ENCODE data around the gene VIT.

DNA sequence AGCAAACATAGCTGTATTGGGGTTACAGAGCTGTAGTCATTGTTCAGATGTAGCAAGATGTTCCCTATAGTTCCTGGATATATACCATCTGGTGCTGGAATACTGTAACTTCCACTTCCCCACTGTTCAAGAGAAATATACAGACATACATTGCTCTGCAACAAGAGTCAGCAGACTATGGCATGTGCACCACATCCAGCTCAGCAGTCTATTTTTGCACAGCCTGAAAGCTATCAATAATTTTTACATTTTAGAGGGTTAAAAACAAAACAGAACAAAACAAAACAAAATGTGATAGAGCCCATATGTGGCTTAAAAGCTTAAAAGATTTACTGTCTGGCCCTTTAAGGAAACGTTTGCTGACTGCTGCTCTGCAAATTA, 31.8 kb upstream of the VIT start:
- TF ChIP-seq, protein P1, sequence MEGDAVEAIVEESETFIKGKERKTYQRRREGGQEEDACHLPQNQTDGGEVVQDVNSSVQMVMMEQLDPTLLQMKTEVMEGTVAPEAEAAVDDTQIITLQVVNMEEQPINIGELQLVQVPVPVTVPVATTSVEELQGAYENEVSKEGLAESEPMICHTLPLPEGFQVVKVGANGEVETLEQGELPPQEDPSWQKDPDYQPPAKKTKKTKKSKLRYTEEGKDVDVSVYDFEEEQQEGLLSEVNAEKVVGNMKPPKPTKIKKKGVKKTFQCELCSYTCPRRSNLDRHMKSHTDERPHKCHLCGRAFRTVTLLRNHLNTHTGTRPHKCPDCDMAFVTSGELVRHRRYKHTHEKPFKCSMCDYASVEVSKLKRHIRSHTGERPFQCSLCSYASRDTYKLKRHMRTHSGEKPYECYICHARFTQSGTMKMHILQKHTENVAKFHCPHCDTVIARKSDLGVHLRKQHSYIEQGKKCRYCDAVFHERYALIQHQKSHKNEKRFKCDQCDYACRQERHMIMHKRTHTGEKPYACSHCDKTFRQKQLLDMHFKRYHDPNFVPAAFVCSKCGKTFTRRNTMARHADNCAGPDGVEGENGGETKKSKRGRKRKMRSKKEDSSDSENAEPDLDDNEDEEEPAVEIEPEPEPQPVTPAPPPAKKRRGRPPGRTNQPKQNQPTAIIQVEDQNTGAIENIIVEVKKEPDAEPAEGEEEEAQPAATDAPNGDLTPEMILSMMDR (IDR thresholded peaks at IDR 0.05): no peak
- TF ChIP-seq POLR2AphosphoS5 (IDR thresholded peaks at IDR 0.05) (no peak), POLR2A (IDR thresholded peaks at IDR 0.05; ENCODE audit: low read depth) (no peak), EP300 (IDR thresholded peaks at IDR 0.05) (no peak)

Measured in esophagus muscularis mucosa (tissue), 4 donors.